Stimulated activated CD4-positive, alpha-beta T cell treated with anti-CD3 and anti-CD28 coated beads, Interleukin-4, amount 100 ng/mL, for 1 hour (primary cell): ENCODE data around the gene IFNG.
A peak's percentile ranks its signal among the peaks of the same experiment; 100 is the strongest.
"Not testable (repeated sequence)": the region's sequence is repeated elsewhere in the genome, so short reads cannot be mapped to it uniquely, and the experiment has no call there.

ENCODE experiments used
- DNase-seq: peaks from one replicate; pipeline ENCODE4 v3.0.0-alpha.2; 2020

The IFNG gene

DNA sequence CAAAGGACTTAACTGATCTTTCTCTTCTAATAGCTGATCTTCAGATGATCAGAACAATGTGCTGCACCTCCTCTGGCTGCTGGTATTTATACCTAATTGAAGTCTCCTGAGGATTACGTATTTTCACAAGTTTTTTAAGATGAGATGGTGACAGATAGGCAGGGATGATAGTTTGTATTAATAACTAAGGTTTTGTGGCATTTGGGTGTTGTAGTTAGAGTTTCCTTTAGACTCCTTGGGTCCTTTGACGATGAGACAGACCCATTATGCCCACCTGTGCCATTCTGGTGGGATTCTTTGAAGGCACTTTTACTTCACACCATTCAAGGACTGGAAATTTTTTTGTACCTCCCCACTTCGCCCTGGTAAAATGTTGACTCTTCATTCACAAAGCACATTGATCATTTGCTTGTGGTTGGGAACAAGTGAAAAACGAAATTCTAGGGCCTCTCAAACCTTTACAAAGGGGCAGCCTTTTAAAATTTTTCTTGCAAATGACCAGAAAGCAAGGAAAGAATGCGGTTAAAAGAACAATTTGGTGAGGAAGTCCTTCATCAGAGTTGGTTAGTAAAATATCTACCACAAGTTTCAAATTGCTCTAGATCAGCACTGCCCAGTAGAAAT lies at the start of gene IFNG:
TSS of gene IFNG (minus strand) at position 60 of the 624 bp plus-strand sequence. CDS start 125 bp downstream, outside the sequence.
- no peak for DNase-seq

DNA sequence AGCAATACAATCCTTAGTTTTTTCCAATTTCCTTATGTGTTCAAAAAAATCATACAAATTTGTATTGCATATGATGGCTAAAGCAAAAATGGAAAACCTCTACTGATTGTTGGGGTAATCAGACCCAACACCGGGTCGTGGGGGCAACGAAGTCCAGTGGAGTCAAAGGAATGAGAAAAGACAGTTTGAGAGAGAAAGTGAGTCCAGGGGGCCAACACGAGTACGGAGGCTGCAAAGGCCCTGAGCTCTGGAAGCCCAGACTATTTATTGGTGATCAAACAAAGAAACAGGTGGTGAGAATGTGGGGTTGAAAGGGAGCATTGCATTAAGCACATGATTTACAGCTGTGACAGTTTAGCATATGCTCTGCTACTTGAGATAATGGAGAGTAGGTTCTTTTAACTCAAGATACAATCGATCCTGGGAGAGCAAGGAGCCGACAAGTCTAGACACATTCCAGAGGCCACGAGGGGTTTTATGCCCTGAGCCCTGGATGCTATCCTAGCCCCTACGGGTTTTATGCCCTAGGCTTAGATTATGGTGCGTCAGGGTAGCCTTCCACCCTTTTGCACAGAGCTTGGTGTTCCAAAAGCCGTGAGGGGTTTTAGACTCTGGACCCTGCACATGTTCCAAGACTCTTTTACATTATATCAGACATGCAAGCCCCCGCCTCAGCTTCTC lies 49.6 kb upstream of the IFNG start:
- DNase-seq, result not testable (repeated sequence)

DNA sequence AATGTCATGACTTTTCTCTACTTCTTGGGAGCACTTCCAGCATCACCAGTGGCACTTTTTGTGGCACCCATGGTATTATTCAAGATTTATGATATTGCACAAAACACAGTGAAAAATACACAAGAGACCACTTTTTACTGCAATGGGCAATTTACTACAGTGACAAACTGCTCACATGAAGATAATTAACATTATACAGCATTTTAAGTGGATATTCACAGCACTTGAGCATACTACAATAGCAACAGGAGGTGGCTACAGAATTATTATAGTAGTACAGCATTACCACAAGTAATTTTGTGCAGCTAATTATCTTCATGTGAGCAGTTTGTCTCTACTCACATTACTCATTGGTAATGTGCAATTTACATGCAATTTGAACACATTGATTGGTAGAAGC lies 47.7 kb upstream of the IFNG start:
- no peak for DNase-seq

DNA sequence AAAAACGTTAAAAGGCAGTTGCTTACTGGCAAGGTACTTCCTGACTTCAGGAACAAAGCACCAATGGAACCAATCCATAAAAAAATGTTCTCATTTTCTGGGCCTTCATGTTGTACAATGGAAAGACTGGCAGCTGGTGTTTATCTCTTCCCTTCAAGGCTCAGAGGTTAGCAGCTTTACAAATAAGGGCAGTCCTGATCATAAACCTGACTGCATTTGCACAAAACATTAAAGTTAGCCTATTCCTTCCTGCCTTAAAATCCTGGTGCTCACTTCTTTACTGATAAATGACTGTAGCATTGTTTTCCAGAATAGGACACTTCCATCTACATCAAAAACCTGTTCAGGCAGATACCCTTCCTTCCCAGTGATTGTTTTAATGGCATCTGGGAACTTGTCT lies 46.9 kb upstream of the IFNG start:
- no peak for DNase-seq

DNA sequence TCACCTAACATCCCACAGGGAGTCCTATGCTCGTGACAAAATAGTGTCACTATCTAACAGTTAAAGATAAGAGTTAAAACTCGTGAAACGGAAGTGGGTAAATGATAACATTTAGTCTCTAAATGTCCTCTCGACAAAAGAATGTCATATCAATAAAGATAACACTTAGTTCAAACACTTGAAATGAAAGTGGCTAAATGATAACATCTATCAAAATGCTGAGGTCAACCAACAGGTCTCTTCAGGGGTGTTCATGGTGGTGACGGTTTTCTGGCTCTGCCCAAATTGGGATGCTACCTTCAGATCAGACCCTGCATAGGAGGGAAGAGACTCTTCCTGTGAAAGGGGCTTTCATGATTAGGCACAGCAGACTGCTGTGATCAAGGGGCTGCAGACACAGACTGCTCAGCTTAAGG lies 43.9 kb upstream of the IFNG start:
- DNase-seq, result no peak

DNA sequence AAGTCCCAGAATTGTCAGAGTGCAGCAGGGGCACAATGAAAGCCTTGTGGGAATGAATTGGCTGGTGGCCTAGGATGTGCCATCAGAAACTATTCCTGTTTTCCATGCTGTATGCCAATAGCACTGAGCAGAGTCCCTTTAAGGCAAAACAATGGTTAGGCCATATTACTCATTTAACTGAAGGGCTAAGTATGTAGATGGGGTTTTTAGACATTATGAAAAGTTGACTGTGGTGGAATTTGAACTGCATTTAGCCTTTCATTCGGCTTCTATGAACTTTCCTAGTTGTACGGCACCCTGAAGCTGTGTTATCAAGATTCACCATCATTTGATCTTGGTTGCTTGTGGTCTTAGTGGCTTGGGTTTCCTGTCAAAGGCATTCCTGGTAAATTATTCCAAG lies 41.3 kb upstream of the IFNG start:
- DNase-seq, result no peak

DNA sequence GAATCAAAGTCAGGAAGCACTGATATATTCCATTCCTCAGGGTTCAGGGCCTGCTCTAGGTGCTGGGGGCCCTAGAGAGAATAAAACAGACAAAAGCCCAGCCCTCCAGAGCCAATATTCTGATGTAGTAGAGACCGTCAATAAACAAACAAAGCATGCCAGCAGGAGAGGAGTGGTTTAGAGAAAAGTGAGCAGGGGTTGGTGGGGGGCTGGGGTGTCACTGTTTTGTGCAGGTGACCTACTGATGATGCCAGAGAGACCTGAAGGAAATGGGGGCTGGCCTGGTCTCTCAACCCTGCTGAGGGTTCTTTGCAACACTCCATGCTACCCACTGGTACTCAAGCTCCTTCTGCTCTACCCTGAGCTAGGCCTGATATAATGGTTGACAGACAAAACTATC lies 39.6 kb upstream of the IFNG start:
- no peak for DNase-seq

DNA sequence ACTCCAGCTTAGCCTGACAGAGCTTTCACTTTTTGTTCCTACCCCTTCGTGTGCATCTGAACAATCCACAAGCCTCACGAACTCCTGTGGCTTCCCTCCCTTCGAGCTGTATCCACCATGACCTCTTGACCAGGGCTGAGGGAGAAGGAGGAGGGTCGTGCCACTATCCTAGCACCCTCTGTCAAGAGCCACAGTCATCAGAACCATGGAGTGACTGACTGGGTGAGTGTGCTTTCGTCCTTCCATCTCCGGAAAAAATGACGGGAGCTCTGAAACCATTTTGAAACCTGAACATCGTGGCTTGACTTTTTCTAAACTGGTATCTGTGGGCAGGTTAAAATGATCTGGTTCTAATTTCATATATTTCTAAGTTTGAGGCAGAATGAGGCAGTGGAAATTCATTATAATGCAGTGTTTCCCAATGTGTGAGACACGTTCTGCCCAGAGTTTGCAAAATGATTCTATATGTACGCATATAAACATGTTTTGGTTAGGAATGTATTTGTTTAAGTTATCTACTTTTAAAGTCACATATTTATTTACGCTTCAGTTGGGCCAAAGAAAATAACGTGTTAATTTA lies 39.1 kb upstream of the IFNG start:
- no peak for DNase-seq

DNA sequence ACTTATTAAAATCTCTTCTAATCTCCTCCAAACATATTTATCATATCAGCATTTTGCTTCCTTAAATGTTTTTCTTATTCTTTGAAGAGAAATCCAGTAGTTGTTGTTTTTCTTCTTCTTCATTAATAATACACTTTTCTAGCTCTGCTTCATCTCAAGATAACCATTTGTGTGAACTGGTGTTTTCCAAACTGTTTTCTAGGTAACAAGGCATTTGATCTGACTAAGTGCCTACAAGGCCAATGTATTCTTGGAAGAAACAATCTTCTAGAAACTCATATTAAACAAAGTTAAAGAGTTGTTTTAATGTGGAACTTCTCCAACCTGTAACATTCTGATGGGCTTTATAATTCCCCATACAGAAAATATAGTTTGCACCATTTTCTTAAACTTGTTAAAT lies 30.8 kb upstream of the IFNG start:
- DNase-seq, result no peak

DNA sequence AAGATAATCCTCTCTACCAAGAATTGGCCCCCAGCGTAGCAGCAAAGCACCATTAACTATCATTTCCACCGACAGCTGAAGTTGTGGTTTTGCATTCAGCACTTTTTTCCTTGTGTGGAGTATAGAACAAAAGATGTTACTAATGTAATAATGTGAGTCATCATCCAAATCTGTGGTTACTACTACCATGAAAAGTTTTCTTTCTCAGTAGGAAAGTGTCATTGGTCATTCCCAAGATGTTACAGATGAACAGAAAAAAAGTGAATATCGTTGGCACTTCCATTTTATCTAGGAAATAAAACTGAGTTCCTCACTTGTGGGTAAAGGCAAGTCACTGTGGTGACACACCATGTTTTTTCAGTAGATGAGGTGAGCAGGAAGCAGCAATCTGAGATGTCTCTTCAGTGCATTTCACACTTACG lies 30.3 kb upstream of the IFNG start:
- DNase-seq, result peak; percentile 20

DNA sequence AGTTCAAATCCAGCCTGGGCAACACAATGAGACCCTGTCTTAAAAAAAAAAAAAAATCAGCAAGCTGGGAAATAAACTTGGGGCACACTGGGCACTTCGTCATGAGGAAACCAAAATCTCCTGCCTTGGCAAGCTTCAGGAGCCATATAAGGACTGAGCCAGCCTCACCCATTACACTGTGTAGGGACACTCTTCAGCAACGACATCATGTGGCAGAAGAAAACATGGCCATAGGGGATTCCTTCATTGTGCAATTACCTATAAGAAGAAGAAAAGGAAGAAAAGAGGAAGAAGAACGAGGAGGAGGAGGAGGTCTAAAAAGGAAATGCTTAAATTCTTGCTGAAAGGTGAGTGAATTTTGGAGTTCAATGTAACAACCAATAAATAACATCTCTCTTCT lies 26.1 kb upstream of the IFNG start:
- no peak for DNase-seq

DNA sequence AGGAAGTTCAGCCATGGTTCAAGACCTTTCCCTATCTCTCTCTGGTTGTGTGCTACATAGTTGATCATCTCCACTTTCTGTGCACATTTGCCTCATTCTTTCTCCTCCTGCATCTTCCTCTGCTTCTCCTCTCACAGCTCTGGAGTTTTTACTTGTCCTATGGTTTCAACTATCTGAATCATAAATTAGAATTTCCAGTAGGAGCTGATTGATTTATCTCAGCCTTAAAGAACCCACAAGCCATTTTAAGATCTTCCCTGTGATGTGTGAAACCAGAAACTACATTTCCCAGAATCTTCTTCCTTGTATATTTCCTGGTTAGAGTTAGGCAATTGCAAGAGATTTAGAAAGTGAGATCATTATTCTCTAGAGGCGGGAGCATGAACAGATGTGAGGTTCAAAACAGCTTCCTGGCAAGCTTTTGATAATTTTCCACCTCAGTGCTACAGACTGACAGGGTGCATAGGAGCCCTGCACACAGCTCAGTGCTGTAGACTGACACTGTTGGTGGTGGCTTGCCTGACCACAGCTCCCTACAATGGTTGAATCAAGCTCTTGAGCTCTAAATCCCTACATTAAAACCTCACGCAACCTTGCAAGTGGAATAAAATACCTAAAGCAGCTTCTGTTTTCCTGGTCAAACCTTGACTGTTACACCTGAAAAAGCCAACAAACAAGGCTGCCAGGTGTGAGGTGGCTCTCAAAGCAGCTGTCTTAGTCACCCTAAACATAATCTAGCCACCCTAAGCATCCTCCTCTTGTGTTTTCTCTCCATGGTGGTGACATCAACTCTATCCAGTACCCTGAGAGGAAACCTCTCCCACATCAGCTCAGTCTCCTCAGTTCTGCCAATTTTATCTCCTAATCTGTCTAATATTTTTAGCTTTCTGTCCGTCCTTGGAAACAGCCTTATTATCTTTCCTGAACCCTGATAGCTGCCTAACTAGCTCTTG lies 21.5 kb upstream of the IFNG start:
- no peak for DNase-seq

DNA sequence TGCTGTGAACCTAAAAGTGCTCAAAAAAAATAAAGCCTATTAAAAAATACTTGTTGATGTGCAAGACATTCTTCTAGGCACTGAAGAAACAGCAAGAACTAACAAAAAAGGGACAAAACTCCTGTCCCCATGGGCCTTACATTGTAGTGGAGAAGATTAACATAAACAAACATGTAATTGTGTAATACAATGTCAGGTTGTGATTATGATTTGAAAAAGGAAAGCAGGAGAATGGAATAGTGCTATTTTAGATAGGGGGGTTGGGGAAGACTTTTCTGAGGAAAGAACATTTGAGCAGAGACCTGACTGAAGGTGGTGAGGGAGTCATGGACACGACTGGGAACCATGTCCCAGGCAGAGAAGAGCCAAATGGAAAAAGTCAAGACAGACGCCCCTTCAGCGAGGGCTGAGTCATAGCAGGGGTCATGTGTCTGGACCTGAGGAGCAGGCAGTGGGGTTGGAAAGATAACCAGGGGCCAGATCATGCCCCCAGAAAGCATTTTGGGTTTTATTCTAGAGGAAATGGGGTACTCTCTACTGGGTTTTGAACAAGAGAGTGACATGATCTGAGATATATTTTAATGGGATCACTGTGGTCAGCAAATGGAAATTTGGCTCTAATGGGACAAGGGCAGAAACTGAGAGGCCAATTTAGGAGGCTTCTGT lies 19.4 kb upstream of the IFNG start:
- DNase-seq, result no peak

DNA sequence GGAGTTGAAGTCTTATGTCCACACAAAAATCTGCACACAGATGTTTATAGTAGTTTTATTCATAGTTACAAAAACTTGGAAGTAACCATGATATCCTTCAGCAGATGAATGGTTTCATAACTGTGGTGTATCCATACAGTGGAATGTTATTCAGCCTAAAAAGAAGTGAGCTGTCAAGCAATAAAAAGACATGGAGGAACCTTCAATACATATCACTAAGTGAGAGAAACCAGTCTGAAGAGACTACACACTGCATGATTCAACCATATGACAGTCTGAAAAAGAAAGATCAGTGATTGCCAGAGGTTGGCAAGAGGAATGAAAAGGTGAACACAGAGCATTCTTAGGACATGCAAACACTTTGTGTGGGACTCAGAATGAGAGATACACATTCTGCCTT lies 18.6 kb upstream of the IFNG start:
- no peak for DNase-seq

DNA sequence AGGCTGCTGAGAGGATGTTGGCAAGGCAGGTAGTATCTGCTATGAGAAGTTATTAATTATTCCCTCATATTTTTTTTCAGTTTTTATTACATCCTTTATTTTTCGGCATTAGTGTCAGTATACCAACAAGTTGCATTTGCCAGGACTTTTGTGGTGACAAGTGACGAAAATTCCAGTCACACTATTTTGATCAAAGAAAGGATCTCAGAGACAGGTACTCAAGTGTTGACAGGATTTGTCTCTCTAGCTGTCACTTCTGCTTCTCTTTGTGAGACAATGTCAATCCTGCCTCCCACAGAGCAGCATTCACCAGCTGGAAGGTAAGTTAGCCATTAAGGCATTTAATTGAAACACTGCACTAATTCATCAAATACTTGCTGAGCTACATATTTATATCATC lies 18.0 kb upstream of the IFNG start:
- DNase-seq, result no peak

DNA sequence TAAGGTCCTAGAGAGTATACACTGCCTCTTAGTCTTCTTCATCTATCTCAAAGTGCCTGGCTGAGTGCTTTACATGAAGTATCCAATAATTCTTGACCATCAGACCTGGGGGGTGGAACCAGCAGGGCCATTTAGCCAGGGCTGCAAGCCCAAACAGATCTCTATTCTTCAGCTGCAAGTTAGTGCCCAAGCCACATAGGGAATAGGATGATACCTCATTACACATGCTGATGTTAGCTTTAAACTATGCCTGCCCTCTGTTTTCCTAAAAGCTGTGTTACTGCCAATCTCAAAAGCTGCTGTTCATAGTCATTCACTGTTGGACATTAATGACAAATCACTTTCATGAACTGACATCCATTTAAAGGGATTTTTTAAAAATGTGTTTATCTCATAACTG lies 16.7 kb upstream of the IFNG start:
- DNase-seq, result no peak

DNA sequence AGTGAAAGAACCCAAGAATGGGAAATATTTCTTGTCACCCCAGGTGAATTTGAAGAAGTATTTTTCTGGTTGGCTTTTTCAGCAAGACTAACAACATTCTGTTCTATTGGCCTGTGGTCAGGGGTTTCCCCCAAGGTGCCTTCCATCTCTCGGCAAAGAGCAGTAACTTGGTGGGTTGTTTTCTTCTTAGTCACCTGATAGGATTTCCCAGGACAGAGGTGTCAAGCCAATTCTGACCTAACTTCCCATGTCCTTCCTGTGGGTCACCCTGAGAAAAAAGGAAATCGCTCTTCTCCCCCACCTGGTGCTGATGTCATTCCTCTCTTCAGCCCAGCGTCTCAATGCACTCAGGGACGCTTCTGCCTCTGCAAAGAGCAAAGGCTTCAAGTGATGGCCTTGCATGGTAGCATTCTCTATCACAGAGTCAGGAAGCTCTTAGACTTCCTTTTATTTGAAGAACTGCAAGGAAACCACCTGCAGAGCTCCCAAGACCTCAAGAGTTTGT lies 16.1 kb upstream of the IFNG start:
- peak; percentile 36 for DNase-seq

DNA sequence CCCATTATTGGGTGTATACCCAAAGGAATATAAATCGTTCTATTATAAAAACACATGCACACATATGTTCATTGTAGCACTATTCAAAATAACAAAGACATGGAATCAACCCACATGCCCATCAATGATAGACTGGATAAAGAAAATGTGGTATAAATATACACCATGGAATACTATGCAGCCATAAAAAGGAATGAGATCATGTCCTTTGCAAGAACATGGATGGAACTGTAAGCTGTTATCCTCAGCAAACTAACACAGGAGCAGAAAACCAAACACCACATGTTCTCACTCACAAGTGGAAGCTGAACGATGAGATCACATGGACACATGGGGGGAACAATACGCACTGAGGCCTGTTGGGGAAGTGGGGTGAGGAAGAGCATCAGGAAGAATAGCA lies 15.2 kb upstream of the IFNG start:
- DNase-seq, result not testable (repeated sequence)

DNA sequence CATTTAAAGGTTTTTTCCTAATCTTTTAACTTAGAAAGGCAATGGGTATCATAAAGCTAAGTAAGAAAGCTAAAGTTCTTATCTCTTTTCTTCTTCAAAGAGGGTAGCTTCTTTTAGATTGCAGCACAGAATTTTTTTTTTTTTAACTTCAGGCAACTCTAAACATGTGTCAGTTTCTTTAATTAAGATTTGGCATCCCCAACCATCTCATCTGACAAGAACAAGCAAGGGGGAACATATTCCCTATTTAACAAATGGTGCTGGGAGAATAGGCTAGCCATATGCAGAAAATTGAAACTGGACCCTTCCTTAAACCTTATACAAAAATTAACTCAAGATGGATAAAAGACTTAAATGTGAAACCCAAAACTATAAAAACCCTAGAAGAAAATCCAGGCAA lies 14.3 kb upstream of the IFNG start:
- DNase-seq, result no peak

DNA sequence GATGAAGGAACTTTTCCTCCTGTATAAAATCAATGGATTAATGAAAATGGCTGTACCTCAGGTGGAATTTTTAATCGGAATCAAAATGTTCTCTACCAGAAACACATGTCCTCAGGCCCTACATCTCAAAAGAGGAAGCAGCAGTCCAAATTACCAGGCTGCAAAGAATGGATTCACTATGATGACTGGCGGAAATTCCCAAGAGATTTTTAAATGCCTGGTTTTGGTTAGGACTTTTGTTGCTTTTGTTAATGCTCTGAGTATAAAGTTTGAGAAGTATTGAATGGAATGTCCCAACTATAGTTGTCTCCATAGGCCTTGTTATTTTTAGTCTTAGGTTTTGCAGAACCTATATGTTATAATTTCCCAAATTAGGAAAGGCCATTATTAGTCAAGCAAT lies 11.2 kb upstream of the IFNG start:
- DNase-seq, result no peak

DNA sequence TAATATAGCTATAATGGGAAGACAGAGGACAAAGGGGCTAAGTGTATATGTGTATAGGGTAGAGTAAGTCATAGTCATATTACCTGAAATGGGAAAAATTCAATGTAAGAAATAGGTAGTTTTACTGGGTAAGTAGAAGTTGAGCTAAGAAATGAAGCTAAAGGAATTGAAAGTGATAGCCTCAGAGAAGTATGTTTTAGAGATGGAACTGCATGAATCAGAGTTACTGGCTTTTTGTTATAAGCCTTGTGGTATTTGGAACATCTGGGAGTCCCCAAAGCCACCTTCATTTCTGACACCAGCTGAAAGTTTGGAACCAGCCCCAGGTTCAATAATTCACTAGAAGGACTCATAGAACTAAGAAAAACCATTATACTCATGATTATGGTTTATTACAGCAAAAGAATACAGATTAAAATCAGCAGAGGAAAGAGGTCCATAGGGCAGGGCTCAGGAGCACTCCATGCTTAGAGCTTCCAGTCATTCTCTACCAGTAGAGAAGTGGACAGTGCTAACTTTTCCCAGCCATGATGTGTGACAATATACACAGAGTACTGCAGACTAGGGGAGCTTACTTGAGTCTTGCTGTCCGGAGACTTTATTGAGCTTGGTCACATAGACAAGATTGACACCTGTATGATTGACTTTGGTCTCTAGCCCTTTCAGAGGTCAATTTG lies 9.8 kb upstream of the IFNG start:
- DNase-seq, result no peak

DNA sequence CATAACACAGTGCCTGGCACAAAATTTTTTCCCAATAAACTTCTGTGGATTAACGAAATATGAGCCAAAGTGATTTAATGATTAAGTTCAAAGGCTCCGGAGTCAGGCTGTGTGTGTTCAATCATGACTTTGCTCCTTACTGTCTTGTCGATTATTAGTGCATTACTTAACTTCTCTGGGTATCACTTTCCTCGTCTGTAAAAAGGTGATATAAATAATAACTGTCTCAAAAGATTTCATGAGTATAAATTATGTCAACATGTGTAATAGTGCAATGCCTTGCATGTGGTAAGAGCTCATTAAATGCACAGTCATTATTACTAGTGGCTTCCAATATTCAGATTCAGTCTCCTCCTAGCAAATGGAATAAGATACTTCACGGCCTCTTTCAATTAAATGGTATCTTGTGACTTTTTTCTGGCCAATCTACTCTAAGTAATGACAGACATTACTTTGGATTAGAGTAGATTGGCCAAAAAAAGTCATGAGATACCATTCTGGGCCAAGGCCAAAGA lies 6.8 kb upstream of the IFNG start:
- DNase-seq, result no peak
